PC-3 (cell line): ENCODE data around the gene HRC. TPM values are rescaled to one million over a fixed set of nuclear protein-coding genes. Genes with fewer than 3 reads are reported as not detected.

Experiments used
- ATAC-seq: fragments of 200-7000 bp; cut with Tn5 transposase; 2 replicates; pipeline ENCODE4 v1.9.1; 2020; ENCODE audit warnings: mild to moderate bottlenecking, moderate library complexity
- BruUV-seq: library from RNA; stranded (reverse); fragments of 400-500 nt; replicated peaks from 2 replicates; lab custom pipeline; 2021; lab: Mats Ljungman, UMichigan
- CTCF ChIA-PET: fragments of 300-600 bp; sonication (Branson Sonifier 250); formaldehyde crosslinking; loops from one replicate; lab custom pipeline; 2022; ENCODE audit warnings: antibody characterized with exemption; lab: Charles Lee
- POLR2A ChIA-PET: fragments of 300-600 bp; sonication (Branson Sonifier 250); formaldehyde crosslinking; loops from one replicate; lab custom pipeline; 2022; ENCODE audit warnings: antibody characterized with exemption; ENCODE audit not compliant: unreplicated experiment; lab: Charles Lee
- DNase-seq: peaks from one replicate; pipeline ENCODE4 v3.0.0-alpha.2; 2015
- H2AFZ ChIP-seq: fragments of 300-600 bp; sonication (generic); 2 replicates; pipeline ENCODE4 v1.6.0; 2016; ENCODE audit warnings: antibody characterized with exemption, low read length
- H3F3A ChIP-seq: fragments of 300-600 bp; sonication (generic); one replicate; pipeline ENCODE4 v1.6.0; 2017; ENCODE audit warnings: antibody characterized with exemption, low read length, control low read depth, mild to moderate bottlenecking; ENCODE audit not compliant: unreplicated experiment
- H3K27ac ChIP-seq: fragments of 300-600 bp; sonication (generic); 2 replicates; pipeline ENCODE4 v1.5.1; 2016; ENCODE audit warnings: mild to moderate bottlenecking, low read length
- H3K27me3 ChIP-seq: fragments of 300-600 bp; sonication (generic); 2 replicates; pipeline ENCODE4 v1.6.1; 2016; ENCODE audit warnings: low read length, mixed read lengths
- H3K36me3 ChIP-seq: fragments of 300-600 bp; sonication (generic); 2 replicates; pipeline ENCODE4 v1.6.1; 2016; ENCODE audit warnings: low read depth, mixed run types, low read length, mixed read lengths
- H3K4me1 ChIP-seq: fragments of 300-600 bp; sonication (generic); 2 replicates; pipeline ENCODE4 v1.5.1; 2016; ENCODE audit warnings: low read length; ENCODE audit not compliant: insufficient read depth
- H3K4me2 ChIP-seq: fragments of 300-600 bp; sonication (generic); 2 replicates; pipeline ENCODE4 v1.6.0; 2016; ENCODE audit warnings: low read length
- H3K4me3 ChIP-seq: fragments of 300-600 bp; sonication (generic); 2 replicates; pipeline ENCODE4 v1.5.1; 2016; ENCODE audit warnings: mild to moderate bottlenecking, low read length, mixed read lengths
- H3K79me2 ChIP-seq: fragments of 300-600 bp; sonication (generic); 2 replicates; pipeline ENCODE4 v1.6.1; 2017; ENCODE audit warnings: low read length, mixed read lengths
- H3K9ac ChIP-seq: fragments of 300-600 bp; sonication (generic); 2 replicates; pipeline ENCODE4 v1.6.0; 2016; ENCODE audit warnings: mild to moderate bottlenecking, low read length
- H3K9me2 ChIP-seq: fragments of 300-600 bp; sonication (generic); replicated peaks from 2 replicates; pipeline ENCODE4 v1.6.1; 2016; ENCODE audit warnings: mixed run types, low read length, mixed read lengths
- H3K9me3 ChIP-seq: fragments of 300-600 bp; sonication (generic); 2 replicates; pipeline ENCODE4 v1.6.1; 2016; ENCODE audit warnings: low read length, mixed read lengths
- H4K20me1 ChIP-seq: fragments of 300-600 bp; sonication (generic); 2 replicates; pipeline ENCODE4 v1.6.1; 2016; ENCODE audit warnings: low read length, mixed read lengths
- EZH2 ChIP-seq: fragments of 300-600 bp; sonication (generic); IDR thresholded peaks from one replicate; pipeline ENCODE4 v1.6.1; 2017; ENCODE audit warnings: antibody characterized with exemption, mild to moderate bottlenecking, low read length; ENCODE audit not compliant: unreplicated experiment
- EZH2phosphoT487 ChIP-seq: fragments of 300-600 bp; sonication (generic); IDR thresholded peaks from 2 replicates; pipeline ENCODE4 v1.6.1; 2018; ENCODE audit warnings: mild to moderate bottlenecking, antibody characterized with exemption, low read length, borderline replicate concordance
- intact Hi-C: fragments of 100-400 bp; cut with micrococcal nuclease; formaldehyde crosslinking; loops from 2 replicates; pipeline ENCODE4 v1.9.0; 2023
- total RNA-seq: library from RNA; depleted of rRNA; stranded (reverse); fragments of >200 nt; gene quantifications from 2 replicates; pipeline ENCODE4 v1.2.3, GENCODE V29; 2014
- TF ChIP-seq, protein P1 (sequence below): fragments of 300-600 bp; sonication (generic); conservative IDR thresholded peaks from 2 replicates; pipeline ENCODE4 v1.5.1; 2017; ENCODE audit warnings: antibody characterized with exemption, low read depth, mild to moderate bottlenecking, low read length

Gene HRC
- total RNA-seq, 1 experiment from 2014 or later, result not detected

DNA sequence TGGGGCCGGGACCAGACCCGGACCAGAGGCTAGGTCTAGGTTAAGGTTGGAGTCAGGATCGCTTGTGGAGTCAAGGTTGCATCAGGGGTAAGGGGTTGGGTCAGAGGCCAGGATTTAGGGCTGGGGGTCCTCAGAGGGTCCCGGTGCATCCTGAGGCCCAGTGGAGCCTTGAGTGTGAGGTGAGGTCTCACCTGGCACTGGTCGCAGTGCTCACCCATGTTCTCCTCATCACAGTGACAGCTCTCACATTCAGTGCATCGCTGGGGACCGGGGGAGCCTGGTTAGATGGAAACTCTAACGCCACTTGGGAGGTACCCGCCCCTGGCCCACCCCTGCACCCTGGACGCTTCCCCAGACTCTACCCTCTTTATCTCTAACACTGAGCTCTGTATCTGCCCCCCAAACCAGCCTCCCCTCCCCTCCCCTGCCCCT lies 3.1 kb downstream of the HRC start:
- TF ChIP-seq EZH2 (no peak), EZH2phosphoT487 (no peak)
- TF ChIP-seq, protein P1, sequence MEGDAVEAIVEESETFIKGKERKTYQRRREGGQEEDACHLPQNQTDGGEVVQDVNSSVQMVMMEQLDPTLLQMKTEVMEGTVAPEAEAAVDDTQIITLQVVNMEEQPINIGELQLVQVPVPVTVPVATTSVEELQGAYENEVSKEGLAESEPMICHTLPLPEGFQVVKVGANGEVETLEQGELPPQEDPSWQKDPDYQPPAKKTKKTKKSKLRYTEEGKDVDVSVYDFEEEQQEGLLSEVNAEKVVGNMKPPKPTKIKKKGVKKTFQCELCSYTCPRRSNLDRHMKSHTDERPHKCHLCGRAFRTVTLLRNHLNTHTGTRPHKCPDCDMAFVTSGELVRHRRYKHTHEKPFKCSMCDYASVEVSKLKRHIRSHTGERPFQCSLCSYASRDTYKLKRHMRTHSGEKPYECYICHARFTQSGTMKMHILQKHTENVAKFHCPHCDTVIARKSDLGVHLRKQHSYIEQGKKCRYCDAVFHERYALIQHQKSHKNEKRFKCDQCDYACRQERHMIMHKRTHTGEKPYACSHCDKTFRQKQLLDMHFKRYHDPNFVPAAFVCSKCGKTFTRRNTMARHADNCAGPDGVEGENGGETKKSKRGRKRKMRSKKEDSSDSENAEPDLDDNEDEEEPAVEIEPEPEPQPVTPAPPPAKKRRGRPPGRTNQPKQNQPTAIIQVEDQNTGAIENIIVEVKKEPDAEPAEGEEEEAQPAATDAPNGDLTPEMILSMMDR, result no peak
- Histone ChIP-seq H3K9me2 (no peaks in the 10 kb centered on the region), H3K9ac (no peak overlapping the region), H3K27ac (no peak overlapping the region), H3K4me2 (no peak overlapping the region), H3K9me3 (no peaks in the 10 kb centered on the region), H3K4me3 (no peak overlapping the region), H3K79me2 (no peaks in the 10 kb centered on the region), H4K20me1 (no peaks in the 10 kb centered on the region), H2AFZ (no peak overlapping the region), H3K27me3 (no peaks in the 10 kb centered on the region), H3K4me1 (peaks cover 25% of the 10 kb centered on the region), H3F3A (no peaks in the 10 kb centered on the region), H3K36me3 (no peaks in the 10 kb centered on the region)
- POLR2A ChIA-PET, result no interaction called here
- CTCF ChIA-PET, result no interaction called here
- DNase-seq (no peak), ATAC-seq (no peak)
- intact Hi-C loops, result no loop called here
- no TSS peak for BruUV-seq

DNA sequence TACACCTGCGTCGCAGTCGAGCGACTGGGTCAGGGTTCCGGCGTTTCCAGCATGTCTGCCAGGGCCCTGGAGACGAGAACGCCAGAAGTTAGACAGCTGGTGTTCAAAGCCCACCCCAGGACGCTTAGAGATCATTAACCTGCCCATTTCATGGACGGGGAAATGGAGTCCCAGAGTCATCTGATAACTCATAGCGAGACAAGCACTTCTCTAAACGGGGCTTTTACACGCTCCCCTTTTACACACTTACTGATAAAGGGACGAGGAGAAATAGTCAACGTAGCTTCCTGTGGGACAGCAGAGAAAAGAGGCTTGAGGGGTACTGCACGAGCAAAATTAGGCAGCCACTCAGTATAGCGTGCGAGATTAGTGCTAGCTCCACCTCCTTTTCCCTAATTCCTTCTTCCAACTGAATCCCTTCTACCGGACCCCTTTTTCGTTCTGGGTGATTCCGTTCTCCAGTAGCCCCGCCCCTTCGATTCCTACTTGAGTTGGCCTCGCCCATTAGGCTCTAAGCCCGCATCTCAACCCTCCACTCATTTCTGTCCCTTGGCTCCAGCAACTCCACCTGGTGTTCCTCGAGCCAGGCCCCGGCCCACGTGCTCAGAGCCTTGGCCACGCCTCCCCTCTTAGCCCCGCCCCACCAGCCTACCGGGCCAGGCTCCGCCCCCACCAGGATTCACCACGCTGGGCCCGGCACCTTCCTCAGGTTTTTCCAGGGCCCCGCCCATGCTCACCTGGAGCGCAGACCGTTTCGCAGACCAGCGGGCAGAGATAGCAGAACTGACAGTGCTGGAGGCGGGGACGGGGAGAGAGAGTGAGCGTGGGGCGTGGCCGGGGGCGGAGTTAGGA lies 3.7 kb downstream of the HRC start:
- peak overlapping the region; percentile 75; the same call in 1 of the 2 replicates for H3K9ac ChIP-seq
- H3K4me3 ChIP-seq, result peak overlapping the region; percentile 71
- no peaks in the 10 kb centered on the region for H3K27me3 ChIP-seq
- H3K36me3 ChIP-seq, result no peaks in the 10 kb centered on the region
- H4K20me1 ChIP-seq, result no peaks in the 10 kb centered on the region
- H3F3A ChIP-seq, result no peaks in the 10 kb centered on the region
- ATAC-seq (peak; percentile 41), DNase-seq (peak; percentile 95)
- H3K79me2 ChIP-seq, result no peaks in the 10 kb centered on the region
- intact Hi-C loops, result no loop called here
- BruUV-seq, result no TSS peak
- POLR2A ChIA-PET, result interaction anchor here (0.7 kb wide), 1 partner anchor 159 kb away, joined by 3 read pairs; no protein-coding TSS in a partner anchor
- no peaks in the 10 kb centered on the region for H3K9me2 ChIP-seq
- CTCF ChIA-PET, result interaction anchor here (1.1 kb wide), 1 partner anchor 54 kb away, joined by 4 read pairs; no protein-coding TSS in a partner anchor
- peak overlapping the region; percentile 91 for H3K4me2 ChIP-seq
- peaks cover 25% of the 10 kb centered on the region for H3K4me1 ChIP-seq
- TF ChIP-seq, protein P1, result no peak
- no peak for TF ChIP-seq EZH2
- peak overlapping the region; percentile 13; the same call in 1 of the 2 replicates for H3K27ac ChIP-seq
- H2AFZ ChIP-seq, result no peak overlapping the region
- H3K9me3 ChIP-seq, result no peaks in the 10 kb centered on the region

DNA sequence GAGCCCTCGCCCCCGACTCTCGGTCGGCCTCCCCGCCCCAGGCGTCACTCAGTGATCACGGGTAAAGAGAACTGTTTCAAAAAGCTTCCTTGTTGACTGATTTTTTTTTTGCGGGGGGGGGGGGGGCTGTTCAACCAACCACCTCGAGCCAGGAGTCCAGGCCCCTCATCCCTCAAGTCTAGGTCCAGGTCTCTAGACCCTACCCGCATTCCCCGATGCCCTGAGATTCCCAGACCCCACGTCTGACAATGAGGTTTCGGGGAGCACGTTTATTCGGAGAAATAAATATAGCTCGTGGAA lies 4.3 kb downstream of the HRC start:
- no peaks in the 10 kb centered on the region for H3K9me3 ChIP-seq
- TF ChIP-seq, protein P1, result no peak
- no peak for TF ChIP-seq EZH2phosphoT487
- TF ChIP-seq EZH2, result no peak
- DNase-seq (no peak), ATAC-seq (no peak)
- H3K4me1 ChIP-seq, result peaks cover 25% of the 10 kb centered on the region
- ChIA-PET CTCF (interaction anchor here (0.6 to 1.1 kb wide), 3 partner anchors 53 to 158 kb away, joined by 3 to 4 read pairs (median 4); partner anchors contain the start of genes GYS1 and RUVBL2), POLR2A (interaction anchor here (0.7 kb wide), 1 partner anchor 158 kb away, joined by 3 read pairs; no protein-coding TSS in a partner anchor)
- no peaks in the 10 kb centered on the region for H3K9me2 ChIP-seq
- peak overlapping the region; percentile 75 for H3K9ac ChIP-seq
- peak overlapping the region; percentile 71 for H3K4me3 ChIP-seq
- intact Hi-C loops, result loop anchor here (1.0 kb wide), 1 partner anchor 48 kb away; no protein-coding TSS in a partner anchor
- H3F3A ChIP-seq, result no peaks in the 10 kb centered on the region
- no peaks in the 10 kb centered on the region for H3K79me2 ChIP-seq
- no peaks in the 10 kb centered on the region for H3K27me3 ChIP-seq
- peak overlapping the region; percentile 70 for H2AFZ ChIP-seq
- BruUV-seq, result no TSS peak
- no peaks in the 10 kb centered on the region for H3K36me3 ChIP-seq
- no peaks in the 10 kb centered on the region for H4K20me1 ChIP-seq
- peak overlapping the region; percentile 44 for H3K27ac ChIP-seq
- H3K4me2 ChIP-seq, result peak overlapping the region; percentile 91
